Neural progenitor cell (in vitro differentiated cells): ENCODE results near the gene SLC9C2. TPM values are rescaled to one million over a fixed set of nuclear protein-coding genes. Genes with fewer than 3 reads are reported as not detected.

Experiments
- DNase-seq: peaks from one replicate; pipeline ENCODE4 v3.0.0-alpha.2; 2016; ENCODE audit warnings: low spot score
- H2AFZ ChIP-seq: fragments of 200-600 bp; sonication (generic); replicated peaks from 2 replicates; pipeline ENCODE4 v1.6.1; 2016; ENCODE audit warnings: antibody characterized with exemption
- H3F3A ChIP-seq: fragments of 200-600 bp; sonication (generic); 2 replicates; pipeline ENCODE4 v1.6.1; 2016; ENCODE audit warnings: antibody characterized with exemption, low read depth
- H3K27ac ChIP-seq: fragments of 200-600 bp; sonication (generic); 2 replicates; pipeline ENCODE4 v1.5.1; 2016; ENCODE audit warnings: mild to moderate bottlenecking
- H3K27me3 ChIP-seq: fragments of 200-600 bp; sonication (generic); 2 replicates; pipeline ENCODE4 v1.6.1; 2016; ENCODE audit warnings: mild to moderate bottlenecking, moderate library complexity
- H3K36me3 ChIP-seq: fragments of 200-600 bp; sonication (generic); 2 replicates; pipeline ENCODE4 v1.5.1; 2016
- H3K4me1 ChIP-seq: fragments of 200-600 bp; sonication (generic); 2 replicates; pipeline ENCODE4 v1.6.1; 2016; ENCODE audit warnings: mixed run types
- H3K4me2 ChIP-seq: fragments of 200-600 bp; sonication (generic); 2 replicates; pipeline ENCODE4 v1.6.1; 2016
- H3K4me3 ChIP-seq: fragments of 200-600 bp; sonication (generic); 2 replicates; pipeline ENCODE4 v1.5.1; 2016
- H3K79me2 ChIP-seq: fragments of 200-600 bp; sonication (generic); 2 replicates; pipeline ENCODE4 v1.6.1; 2016; ENCODE audit warnings: low read depth
- H3K9ac ChIP-seq: fragments of 200-600 bp; sonication (generic); 2 replicates; pipeline ENCODE4 v1.6.1; 2016
- H3K9me3 ChIP-seq: fragments of 200-600 bp; sonication (generic); 2 replicates; pipeline ENCODE4 v1.5.1; 2016; ENCODE audit warnings: low read depth
- H4K20me1 ChIP-seq: fragments of 200-600 bp; sonication (generic); 2 replicates; pipeline ENCODE4 v1.6.1; 2016; ENCODE audit warnings: low read depth
- H3K27ac Mint-ChIP-seq: 3 replicates; pipeline ENCODE4 v1.8.0; 2021; ENCODE audit warnings: mixed read lengths
- H3K27me3 Mint-ChIP-seq: 2 replicates; pipeline ENCODE4 v1.8.0; 2022; ENCODE audit warnings: low read depth, mild to moderate bottlenecking, inconsistent platforms, moderate library complexity, mixed read lengths; ENCODE audit not compliant: insufficient read depth
- H3K36me3 Mint-ChIP-seq: 3 replicates; pipeline ENCODE4 v1.8.0; 2021; ENCODE audit warnings: mixed read lengths
- H3K4me1 Mint-ChIP-seq: 3 replicates; pipeline ENCODE4 v1.8.0; 2021; ENCODE audit warnings: mixed read lengths
- H3K4me3 Mint-ChIP-seq: 3 replicates; pipeline ENCODE4 v1.8.0; 2021; ENCODE audit warnings: mild to moderate bottlenecking, moderate library complexity, mixed read lengths
- H3K9me3 Mint-ChIP-seq: 3 replicates; pipeline ENCODE4 v1.8.0; 2020; ENCODE audit warnings: mixed read lengths
- EZH2 ChIP-seq: fragments of 200-600 bp; sonication (generic); IDR thresholded peaks from 2 replicates; pipeline ENCODE4 v1.6.1; 2017; ENCODE audit warnings: antibody characterized with exemption, mild to moderate bottlenecking, moderate library complexity
- EZH2phosphoT487 ChIP-seq: fragments of 200-600 bp; sonication (generic); IDR thresholded peaks from 2 replicates; pipeline ENCODE4 v1.6.1; 2017; ENCODE audit warnings: antibody characterized with exemption
- total RNA-seq: library from RNA; depleted of rRNA; stranded (reverse); fragments of >200 nt; gene quantifications from 2 replicates; pipeline ENCODE4 v1.2.3, GENCODE V29; 2015; ENCODE audit warnings: low replicate concordance
- TF ChIP-seq, protein P1 (sequence below): fragments of 200-600 bp; sonication (generic); IDR thresholded peaks from 2 replicates; pipeline ENCODE4 v1.5.1; 2017; ENCODE audit warnings: antibody characterized with exemption, mild to moderate bottlenecking

Gene SLC9C2
- total RNA-seq, 1 donor from 2014 or later, result not detected

- H3K9me3 Mint-ChIP-seq, result peaks cover 8% of the 10 kb centered on the region
- Histone ChIP-seq H4K20me1 (no peaks in the 10 kb centered on the region), H3K4me3 (no peak overlapping the region), H3F3A (no peaks in the 10 kb centered on the region), H3K9ac (no peak overlapping the region), H3K4me2 (no peak overlapping the region), H3K9me3 (no peaks in the 10 kb centered on the region), H3K79me2 (no peaks in the 10 kb centered on the region), H2AFZ (peak overlapping the region; percentile 85), H3K36me3 (no peaks in the 10 kb centered on the region), H3K27ac (no peak overlapping the region), H3K27me3 (no peaks in the 10 kb centered on the region), H3K4me1 (no peaks in the 10 kb centered on the region)
- TF ChIP-seq, protein P1, sequence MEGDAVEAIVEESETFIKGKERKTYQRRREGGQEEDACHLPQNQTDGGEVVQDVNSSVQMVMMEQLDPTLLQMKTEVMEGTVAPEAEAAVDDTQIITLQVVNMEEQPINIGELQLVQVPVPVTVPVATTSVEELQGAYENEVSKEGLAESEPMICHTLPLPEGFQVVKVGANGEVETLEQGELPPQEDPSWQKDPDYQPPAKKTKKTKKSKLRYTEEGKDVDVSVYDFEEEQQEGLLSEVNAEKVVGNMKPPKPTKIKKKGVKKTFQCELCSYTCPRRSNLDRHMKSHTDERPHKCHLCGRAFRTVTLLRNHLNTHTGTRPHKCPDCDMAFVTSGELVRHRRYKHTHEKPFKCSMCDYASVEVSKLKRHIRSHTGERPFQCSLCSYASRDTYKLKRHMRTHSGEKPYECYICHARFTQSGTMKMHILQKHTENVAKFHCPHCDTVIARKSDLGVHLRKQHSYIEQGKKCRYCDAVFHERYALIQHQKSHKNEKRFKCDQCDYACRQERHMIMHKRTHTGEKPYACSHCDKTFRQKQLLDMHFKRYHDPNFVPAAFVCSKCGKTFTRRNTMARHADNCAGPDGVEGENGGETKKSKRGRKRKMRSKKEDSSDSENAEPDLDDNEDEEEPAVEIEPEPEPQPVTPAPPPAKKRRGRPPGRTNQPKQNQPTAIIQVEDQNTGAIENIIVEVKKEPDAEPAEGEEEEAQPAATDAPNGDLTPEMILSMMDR, result no peak
- TF ChIP-seq EZH2phosphoT487 (no peak), EZH2 (no peak)
- no peak overlapping the region for H3K4me3 Mint-ChIP-seq
- DNase-seq, result no peak
- no peaks in the 10 kb centered on the region for H3K36me3 Mint-ChIP-seq
- no peaks in the 10 kb centered on the region for H3K4me1 Mint-ChIP-seq
- H3K27me3 Mint-ChIP-seq, result peaks cover 2% of the 10 kb centered on the region
- peak overlapping the region; percentile 15 for H3K27ac Mint-ChIP-seq
Observed at GRCh38 chr1:173560285-173560880, 42.5 kb downstream of the SLC9C2 start.

GRCh38 chr1:173555651-173556305 is 47.1 kb downstream of the SLC9C2 start:
- Histone ChIP-seq H3K4me2 (no peak overlapping the region), H3K79me2 (no peaks in the 10 kb centered on the region), H3F3A (no peaks in the 10 kb centered on the region), H4K20me1 (no peaks in the 10 kb centered on the region), H3K9me3 (no peaks in the 10 kb centered on the region), H3K9ac (no peak overlapping the region), H3K27me3 (no peaks in the 10 kb centered on the region), H3K27ac (no peak overlapping the region), H2AFZ (peak overlapping the region; percentile 71), H3K4me3 (no peak overlapping the region), H3K4me1 (no peaks in the 10 kb centered on the region), H3K36me3 (no peaks in the 10 kb centered on the region)
- DNase-seq, result no peak
- TF ChIP-seq EZH2phosphoT487, result no peak
- TF ChIP-seq, protein P1, result no peak
- no peak for TF ChIP-seq EZH2
- Mint-ChIP-seq H3K27ac (no peak overlapping the region), H3K4me3 (no peak overlapping the region), H3K36me3 (no peaks in the 10 kb centered on the region), H3K4me1 (no peaks in the 10 kb centered on the region), H3K27me3 (no peaks in the 10 kb centered on the region), H3K9me3 (no peaks in the 10 kb centered on the region)

DNA sequence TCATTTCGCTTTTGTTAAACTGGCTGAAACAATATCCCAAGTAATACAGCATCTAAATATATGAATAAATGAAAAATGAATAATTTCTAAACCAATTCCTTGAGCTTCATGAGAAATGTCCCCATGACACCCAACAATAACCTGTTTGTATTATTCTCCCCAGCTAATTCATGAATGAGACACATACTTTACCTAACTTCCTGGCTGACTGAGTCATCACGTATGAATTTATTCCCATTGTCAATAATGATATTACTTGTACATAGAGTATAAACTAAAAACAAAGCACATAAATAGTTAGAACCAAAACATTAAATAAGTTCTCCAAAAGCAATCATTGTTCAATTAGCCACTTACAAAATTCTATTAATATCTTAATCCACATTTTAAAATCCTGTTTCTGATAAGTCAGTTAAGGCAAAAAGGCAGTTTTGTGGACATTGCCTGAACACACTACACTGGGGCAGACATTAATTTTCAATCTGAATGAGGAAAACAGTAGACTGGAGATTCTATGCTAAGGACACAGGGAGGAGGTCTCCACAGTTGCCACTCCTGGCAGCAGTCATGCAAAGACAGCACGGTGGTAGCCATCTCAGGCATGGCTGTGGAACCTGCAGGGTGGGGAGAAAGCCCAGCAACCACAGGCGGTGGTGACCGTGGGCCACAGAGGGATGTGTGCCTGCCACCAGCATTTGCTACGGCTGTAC is 48.2 kb downstream of the SLC9C2 start:
- Histone ChIP-seq H2AFZ (peak overlapping the region; percentile 71), H3K9ac (no peak overlapping the region), H3K9me3 (no peaks in the 10 kb centered on the region), H3K27me3 (no peaks in the 10 kb centered on the region), H3K79me2 (no peaks in the 10 kb centered on the region), H4K20me1 (no peaks in the 10 kb centered on the region), H3F3A (no peaks in the 10 kb centered on the region), H3K36me3 (no peaks in the 10 kb centered on the region), H3K4me1 (no peaks in the 10 kb centered on the region), H3K4me2 (no peak overlapping the region), H3K4me3 (no peak overlapping the region), H3K27ac (no peak overlapping the region)
- H3K27me3 Mint-ChIP-seq, result peaks cover 2% of the 10 kb centered on the region
- H3K4me3 Mint-ChIP-seq, result no peak overlapping the region
- H3K9me3 Mint-ChIP-seq, result no peaks in the 10 kb centered on the region
- H3K27ac Mint-ChIP-seq, result no peak overlapping the region
- TF ChIP-seq, protein P1, result no peak
- TF ChIP-seq EZH2 (no peak), EZH2phosphoT487 (no peak)
- DNase-seq, result no peak
- H3K4me1 Mint-ChIP-seq, result no peaks in the 10 kb centered on the region
- no peaks in the 10 kb centered on the region for H3K36me3 Mint-ChIP-seq
